IPS-11a (cell line): Measurements from ENCODE around the gene ADM.

Source experiments
- H3K4me3 ChIP-seq: one replicate; pipeline ENCODE4 v1.5.1; 2013; ENCODE audit warnings: low read depth, low read length, control low read depth

The ADM gene

DNA sequence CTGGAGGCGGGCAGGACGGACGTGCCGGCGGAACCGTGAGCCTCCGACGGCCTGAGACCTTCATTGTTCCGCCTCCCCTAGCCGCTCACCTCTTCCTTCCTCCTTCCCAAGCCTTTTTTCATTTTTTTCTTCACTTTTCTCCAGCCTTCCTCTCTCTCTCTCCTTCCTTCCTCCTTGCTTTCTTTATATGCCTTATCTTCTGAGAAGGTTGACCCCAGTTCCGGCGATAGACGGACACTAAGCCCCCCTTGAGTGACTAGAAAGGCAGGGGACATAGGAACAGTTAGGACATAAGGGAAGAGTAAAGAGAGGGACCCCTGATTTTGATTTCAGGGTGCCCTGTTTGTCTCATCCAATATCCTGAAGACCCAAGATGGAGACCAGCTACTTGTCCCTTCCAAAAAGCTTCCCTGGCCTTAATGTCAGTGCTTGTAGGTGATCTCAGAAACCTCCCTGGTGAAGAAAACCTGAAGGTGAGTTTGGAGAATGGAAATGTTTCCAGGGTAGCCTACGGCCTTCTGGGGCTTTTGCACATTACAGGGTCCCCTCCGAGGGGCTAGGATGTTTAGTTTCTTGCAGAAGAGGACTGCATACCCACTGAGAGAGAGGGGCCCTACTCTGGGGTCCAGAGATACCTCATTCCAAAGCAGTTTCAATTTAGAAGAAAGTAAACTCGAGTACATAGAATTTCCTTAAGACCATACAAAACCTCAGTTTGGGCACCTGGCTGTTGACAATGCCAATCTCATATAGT is 3.5 kb downstream of the ADM start:
- peak overlapping the region; percentile 92 for H3K4me3 ChIP-seq

DNA sequence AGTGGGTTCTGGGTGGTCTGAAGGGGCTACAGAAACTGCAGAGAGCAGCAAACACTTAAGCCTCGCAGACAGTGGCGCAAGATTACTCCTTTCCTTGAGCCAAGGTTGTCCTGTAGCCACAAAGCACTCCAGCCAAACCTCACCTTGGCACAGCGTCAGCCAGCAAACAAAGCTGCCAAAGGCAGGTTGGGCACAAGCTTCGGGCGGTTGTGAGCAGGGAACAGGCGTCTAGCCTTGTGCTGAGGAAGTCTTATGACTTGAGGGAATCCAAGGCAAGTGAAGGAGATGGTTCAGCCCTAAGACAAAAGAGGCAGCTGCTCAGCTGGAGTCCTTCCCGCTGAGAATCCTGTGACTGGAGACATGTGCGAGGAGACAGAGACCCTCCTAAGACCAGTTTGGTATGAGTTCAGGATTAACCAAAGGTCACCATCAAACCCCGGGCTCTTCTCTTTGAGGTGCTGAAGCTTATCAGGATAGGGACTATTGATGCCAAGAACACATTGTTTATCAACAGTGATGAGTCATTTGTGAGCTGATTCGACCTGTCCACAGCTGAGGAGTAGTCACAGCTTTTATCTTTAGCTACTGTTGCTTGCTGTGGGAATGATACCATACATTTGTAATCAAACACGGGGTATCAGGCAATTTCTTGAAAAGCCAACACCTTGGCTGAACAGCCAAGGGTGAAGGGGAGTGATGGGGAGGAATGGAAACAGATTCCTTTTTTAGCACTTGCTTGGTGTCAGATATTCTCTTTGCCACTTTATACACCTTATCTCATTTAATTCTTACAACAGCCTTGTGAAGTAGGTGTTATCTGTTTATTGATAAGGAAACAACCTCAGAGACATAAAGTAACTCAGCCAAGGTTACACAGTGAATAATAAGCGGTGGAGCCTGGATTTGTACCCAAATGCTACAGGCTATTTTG is 4.6 kb downstream of the ADM start:
- no peak overlapping the region for H3K4me3 ChIP-seq

DNA sequence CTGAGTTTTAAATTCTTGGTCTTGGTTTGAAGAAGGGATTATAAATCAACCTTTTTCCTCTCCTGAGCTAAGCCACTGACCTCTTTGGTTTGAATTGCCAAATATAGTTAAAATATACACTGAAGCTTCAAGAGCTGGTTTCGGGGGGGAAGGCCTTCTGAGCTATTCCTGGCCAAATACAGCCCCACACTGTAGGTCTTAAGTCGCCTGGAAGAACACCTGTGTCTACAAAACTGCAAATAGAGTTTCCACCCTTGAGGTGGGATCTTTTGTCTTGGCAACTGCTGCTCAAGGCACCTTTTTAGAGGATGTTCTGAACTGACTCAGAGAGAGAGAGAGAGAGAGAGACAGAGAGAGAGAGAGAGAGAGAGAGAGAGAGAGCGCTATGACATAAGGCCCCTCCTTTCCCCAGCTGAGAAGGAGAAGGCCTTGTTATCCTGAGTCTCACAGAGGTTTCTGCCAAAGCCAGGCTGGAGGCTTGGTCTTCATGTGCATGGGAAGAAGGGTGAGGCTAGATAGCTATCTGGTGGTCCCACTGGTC is 5.5 kb downstream of the ADM start:
- no peak overlapping the region for H3K4me3 ChIP-seq

DNA sequence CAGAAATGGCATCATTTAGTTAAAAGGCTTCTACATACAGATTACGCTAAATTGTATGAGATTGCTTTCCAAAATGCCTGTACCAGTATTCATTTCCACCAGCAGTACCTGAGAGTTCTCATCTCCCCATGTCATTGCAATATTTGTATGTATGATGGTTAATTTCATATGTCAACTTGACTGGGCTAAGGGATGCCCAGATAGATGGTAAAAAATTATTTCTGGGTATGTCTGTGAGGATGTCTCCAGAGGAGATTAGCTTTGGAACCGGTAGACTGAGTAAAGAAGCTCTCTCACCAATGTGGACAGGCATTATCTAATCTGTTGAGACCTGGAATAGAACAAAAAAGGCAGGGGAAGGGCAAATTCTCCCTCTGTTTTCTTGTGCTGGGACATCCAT is 6.9 kb downstream of the ADM start:
- no peak overlapping the region for H3K4me3 ChIP-seq

DNA sequence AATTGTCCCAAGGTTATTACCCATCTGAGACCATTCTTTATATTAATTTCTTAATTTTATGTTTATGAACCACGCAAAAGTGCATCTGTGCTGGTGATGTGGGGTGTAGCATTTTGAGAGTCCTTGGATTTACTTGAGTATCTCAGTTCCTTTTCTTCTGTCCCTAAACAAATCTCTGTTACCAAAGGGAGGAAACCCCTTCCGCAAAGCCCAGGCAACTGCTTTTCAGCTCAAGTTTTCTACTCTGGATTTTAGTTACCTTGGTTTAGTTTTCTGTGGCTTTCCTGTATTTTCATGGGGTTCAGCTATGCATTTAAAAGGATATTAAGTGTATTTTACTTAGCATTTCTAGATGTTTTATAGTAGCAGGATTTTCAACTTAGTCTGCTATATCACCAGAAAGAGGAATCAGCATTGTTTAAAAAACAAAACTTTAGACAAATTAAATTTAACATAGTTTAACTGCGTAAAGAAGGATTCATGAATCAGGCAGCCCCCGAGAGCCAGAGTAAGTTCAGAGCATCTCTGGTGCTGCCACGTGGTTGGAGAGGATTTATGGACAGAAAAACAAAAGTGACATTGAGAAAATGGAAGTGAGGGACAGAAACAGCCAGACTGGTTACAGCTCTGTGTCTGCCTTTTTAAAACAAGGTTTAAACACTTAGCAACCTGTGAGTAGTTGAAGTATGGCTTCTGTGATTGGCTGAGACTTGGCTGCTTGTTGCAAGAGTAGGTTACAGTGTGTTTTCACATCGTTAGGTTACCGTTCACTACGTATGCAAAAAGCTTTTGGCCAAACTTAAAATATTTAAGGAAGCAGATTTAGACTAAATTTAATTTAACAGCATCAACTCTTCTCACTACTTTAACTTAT is 9.6 kb downstream of the ADM start:
- no peak overlapping the region for H3K4me3 ChIP-seq

DNA sequence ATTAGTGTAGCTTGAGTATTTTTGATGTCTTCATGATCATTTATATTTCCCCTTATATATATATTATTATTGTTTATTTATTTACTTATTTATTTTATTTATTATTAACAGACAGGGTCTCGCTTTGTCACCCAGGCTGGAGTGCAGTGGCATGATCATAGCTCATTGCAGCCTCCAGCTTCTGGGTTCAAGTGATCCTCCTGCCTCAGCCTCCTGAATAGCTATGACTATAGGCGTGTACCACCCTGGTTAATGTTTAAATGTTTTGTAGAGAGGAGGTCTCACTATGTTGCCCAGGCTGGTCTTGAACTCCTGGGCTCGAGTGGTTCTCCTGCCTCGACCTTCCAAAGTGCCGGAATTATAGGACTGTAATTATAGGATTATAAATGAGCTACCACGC is 10.2 kb downstream of the ADM start:
- no peak overlapping the region for H3K4me3 ChIP-seq

DNA sequence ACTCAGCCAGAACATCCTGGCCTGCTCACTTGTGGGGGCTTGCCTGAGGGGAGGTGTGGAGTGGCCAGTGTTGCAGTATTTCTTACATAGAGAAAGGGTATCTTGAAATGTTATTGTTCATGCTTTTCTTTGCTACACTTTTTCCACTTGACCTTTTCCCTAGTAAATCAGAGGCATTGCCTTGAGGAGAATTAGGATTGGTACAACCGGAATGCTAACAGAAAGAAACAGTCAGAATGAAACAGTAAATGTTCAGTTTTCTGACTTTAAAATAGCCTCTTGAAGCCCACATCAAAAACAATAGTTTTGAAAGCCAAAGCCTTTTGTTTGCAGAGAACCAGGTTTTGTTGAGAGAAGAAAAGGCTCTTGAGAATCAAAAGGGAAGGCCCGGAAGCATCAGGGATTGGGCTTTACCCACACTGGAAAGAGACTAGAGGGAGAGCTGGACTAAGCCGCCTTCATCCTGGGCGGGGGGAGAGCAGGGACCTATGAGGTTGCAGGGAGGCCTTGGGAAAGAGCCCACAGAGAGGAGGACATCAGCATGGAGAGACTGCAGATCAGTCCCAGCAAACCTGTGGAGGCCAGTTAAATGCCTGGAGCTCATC is 12.4 kb downstream of the ADM start:
- no peak overlapping the region for H3K4me3 ChIP-seq

DNA sequence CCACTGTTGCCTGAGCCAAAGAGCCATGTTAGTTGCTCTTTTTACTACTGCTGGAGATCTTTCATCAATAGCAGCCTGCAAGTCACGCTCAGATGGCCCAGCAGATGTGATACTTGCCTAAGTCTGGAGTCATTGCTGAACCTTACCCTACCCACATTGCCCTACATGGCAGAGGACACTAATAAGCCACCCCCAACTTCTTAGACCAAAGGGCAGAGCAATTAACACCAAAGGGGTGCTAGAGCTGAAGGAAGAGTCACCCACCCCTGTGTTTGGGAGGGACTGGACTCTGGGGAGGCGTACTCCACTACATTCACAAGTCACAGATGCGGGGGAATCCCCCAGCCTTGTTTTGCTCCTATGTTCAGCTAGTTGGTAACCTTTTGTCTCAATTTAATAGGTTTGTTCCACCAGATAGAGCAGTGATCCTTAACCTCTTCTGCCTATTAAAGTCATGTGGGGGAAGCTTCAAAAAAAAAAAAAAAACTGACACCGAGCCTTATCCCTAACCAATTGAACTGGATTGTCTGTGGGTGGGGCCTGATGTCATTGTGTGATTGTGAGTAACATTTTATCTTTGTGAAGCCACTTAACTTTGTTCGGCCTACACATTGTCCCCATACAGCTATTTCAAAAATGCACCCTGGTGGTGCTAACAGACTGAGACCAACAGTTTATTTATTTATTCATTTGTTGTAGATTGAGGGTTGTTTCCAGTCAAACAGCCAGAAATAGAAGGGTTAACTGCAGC is 13.1 kb downstream of the ADM start:
- no peak overlapping the region for H3K4me3 ChIP-seq

DNA sequence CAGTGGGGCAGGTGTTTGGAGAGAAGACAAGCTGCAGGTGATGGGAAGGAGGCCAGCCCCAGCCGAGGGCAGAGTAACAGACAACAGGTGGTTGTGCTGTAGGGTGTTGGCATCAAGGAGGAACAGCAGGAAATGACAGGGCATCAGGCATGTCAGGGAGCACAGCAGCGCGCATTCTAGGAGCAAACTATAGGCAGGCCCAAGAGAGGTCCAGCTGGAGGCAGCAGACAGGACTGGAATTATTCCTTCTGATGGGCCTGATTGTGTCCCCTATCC is 13.6 kb downstream of the ADM start:
- no peak overlapping the region for H3K4me3 ChIP-seq

DNA sequence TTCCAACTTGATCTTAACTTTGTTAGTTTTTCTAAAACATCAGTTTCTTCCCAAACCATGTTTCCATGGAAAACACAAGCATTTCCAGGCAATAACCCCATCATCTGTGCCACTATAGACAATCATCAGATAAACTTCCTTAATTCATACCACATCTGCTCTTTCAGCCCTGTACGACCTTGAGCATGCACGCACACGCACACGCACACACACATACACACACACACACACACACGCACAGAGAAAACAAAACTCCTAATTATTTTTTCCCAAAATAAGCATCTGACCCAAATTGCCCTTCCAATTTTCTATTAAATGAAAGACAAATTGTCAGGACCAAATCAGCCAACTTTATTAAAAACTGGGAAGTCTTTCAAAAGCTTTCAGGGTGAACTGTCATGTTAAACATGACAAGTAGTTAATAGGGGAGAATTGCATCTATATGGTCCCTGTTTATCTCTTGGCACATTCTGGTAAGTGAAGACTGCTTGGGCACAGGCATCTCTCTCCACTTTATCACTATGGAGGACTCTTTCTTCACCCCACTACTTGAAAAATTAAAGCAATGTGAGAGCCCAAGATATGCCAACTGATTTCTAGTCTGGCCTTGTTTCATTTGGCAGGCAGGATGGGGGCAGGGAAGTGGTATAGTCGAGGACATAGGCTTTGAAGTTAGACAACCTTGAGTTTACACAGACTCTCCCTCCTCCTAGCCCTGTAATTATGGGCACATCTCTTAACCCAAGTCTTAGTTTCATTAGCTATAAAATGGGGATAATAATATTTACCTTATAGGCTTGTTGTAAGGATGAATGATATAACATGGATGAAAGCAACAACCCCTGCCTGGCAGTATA is 15.1 kb downstream of the ADM start:
- no peak overlapping the region for H3K4me3 ChIP-seq

DNA sequence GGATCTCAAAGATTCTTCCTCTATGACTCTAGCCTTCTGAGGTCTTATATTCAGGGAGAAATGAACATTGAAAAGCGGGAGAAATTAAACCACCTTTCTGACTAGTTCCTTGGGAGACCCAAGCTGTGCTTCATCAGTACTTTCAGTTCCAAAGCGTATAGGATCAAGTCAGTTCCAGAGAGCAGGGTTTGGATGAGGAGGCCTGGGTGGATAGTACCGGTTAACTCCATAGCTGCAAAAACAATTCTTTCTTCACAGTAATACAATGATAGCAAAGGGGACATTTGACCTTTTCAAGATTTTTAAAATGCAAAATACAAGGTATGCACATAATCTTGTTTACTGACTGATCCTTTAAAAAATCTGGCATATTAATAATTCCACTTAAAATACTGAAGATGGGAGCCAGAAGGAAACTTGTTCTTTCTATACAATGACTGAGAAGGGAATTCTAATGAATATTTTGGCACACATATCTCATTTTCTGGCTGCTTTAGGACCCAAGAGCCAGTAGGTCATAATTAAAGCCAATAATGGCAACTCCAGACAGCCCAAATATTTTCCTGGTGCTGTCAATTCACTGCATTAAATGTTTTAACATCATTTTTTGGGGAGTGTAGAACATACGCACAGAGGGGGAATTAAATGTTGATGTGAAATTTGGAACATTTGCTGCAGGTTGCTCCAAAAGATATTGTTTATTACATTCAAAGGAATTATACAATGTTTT is 16.0 kb downstream of the ADM start:
- no peak overlapping the region for H3K4me3 ChIP-seq

DNA sequence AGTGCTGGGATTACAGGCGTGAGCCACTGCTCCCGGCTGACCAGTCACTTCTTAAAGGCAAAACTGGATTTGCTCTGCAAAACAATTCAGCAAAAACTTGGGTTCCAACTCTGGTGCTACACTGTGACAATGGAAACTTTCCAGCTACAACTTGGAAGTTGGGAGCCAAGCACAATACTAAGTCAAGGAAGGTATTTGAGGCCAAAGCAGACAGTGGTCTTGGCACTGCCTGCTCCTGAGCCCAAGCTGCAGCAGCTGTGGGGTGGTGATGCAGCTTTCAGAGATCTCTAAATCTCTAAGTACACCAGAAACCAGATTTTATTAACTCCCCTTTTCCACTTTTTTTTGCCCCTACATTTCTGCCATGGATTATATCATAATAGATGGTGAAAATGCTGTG is 17.5 kb downstream of the ADM start:
- no peak overlapping the region for H3K4me3 ChIP-seq

DNA sequence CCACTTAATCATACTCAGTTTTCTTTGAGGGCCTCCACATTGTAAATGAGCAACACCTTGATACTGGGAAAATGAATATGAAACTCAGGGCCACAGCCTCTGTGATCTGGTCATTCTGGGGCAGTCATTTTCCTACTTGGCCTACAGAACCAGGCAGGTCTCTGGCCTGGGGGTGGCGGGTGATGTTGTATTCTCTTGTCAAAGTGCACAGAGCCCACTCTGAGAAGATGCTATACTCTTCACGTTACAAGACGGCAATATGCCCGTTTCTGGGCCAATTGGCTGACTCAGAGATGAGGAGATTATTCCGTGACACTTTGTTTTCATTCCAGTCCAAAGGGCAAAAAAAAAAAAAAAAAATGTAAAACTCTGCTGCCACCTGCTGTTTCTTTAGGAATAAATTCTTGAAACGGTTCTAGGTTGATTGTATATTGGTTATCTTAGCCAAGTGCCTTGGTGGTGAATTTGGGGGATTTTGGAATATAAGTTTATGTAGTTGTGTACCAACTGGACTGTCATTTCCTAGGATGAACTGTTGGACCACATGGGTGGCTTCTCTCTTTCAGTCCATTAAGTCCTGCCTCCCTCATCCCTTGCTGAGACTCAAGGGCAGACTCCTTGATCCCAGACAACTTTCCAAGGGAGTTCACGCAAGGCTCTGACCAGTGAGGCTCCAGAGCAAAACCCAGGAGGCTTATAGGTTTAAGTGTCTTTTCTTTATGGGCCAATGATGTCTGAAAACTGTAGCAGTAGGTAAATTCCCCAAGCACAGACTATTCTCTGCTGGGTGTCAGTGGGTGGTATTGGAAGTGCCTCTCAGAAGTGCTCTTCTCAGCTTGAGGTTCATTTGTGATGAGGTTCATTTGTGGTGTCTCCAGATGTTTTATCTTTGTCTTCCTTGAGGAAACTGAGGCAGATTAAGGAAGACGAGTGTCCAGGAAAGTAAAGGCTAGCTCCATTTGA is 18.2 kb downstream of the ADM start:
- H3K4me3 ChIP-seq, result no peak overlapping the region

DNA sequence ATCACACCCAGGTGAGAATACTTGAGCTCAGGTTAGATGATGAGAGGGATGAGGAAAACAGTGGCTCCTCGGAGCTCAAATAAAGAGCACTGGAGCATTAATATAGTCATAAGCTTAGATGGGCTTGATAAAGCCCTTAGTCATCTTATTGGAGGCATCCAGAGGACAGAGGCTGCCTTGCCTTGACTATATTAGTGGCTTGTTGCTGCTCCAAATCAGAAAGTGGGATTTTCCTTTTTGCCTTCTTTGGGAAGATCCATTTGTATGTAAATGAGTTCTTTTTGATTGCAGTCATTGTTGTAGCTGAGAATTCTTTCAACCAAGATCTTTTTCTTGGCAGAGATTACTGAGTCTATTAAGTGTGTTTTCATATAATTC is 18.9 kb downstream of the ADM start:
- no peak overlapping the region for H3K4me3 ChIP-seq

DNA sequence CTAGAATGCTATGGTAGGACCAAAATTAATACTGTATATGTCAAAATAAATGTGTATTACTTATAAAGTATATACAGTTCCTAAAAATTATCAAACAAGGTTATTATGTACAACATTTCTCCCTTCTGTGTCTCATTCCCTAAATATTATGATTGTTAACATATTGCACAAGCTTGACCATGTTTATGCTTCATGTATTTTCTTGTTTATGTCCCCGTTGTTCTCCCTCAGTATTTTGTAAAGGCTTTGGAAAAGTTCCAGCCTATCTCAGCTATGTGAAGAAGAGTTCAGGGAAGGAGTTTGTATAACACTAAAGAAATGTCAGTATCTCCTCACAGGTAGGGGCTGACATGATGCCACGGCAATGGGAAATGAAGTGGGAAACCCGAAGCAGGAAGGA is 19.6 kb downstream of the ADM start:
- no peak overlapping the region for H3K4me3 ChIP-seq

DNA sequence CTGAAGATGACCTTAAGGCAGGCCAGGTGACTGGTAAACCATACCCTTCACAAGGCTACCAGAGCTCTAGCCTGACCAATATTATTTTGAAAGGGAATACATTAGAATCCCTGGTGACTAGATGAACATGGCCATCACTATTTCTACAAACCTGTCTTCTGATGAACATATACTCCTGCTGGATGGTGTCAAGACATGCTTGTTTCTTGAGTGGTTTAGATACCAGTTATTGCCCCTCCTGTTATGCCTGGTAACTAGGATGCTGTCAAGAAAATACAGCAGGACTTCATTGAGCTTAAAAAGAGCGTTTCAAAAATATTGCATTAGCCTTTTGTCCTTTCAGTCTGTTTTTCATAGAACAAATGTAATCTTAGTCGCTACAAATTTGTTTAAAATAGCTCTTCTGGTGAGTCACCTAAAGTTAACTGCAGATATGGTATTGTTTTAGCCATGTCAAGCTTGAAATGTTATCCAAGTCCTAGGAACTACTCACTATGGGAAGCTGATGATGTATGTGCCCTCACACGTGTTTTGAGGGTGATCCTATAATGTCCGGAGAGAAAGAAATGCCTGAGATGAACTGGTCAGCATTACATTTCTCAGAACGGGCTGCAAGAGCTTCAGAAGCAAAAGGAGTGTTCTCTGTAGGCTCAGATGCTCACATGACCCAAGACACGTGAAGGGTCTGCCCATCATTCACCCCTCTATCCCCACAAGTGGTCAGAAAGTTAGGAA is 20.6 kb downstream of the ADM start:
- no peak overlapping the region for H3K4me3 ChIP-seq
